NB4 (cell line): ENCODE measurements around the gene CA12.

Experiments
- DNase-seq: peaks from one replicate; pipeline ENCODE4 v3.0.0; 2010; ENCODE audit warnings: low read depth
- H3K4me3 ChIP-seq: one replicate; pipeline ENCODE4 v1.5.1; 2011; ENCODE audit warnings: mild to moderate bottlenecking, low read depth, low read length, moderate library complexity
- CTCF ChIP-seq: IDR thresholded peaks from one replicate; pipeline ENCODE4 v1.5.1; 2012; ENCODE audit warnings: low read depth, low read length
- MAX ChIP-seq: IDR thresholded peaks from 2 replicates; pipeline ENCODE4 v1.6.1; 2011; ENCODE audit warnings: low read depth, low read length
- MYC ChIP-seq: IDR thresholded peaks from 2 replicates; pipeline ENCODE4 v1.6.1; 2011; ENCODE audit warnings: low read depth, low read length
- POLR2A ChIP-seq: IDR thresholded peaks from 2 replicates; pipeline ENCODE4 v1.6.1; 2011; ENCODE audit warnings: mild to moderate bottlenecking; ENCODE audit not compliant: insufficient read length; ENCODE audit errors: extremely low read depth

Gene CA12

GRCh38 chr15:63396152-63396928 lies 14.7 kb upstream of the CA12 start:
- no peak overlapping the region for H3K4me3 ChIP-seq
- DNase-seq, result peak; percentile 23
- TF ChIP-seq MYC, result no peak
- TF ChIP-seq POLR2A, result no peak
- no peak for TF ChIP-seq MAX
- TF ChIP-seq CTCF, result no peak

- no peak for TF ChIP-seq POLR2A
- no peak for TF ChIP-seq MAX
- DNase-seq, result no peak
- no peak overlapping the region for H3K4me3 ChIP-seq
These were observed 14.1 kb upstream of the CA12 start for GRCh38 chr15:63395730-63396151.

GRCh38 chr15:63392361-63393009 lies 10.8 kb upstream of the CA12 start:
- no peak overlapping the region for H3K4me3 ChIP-seq
- peak; percentile 37 for DNase-seq
- no peak for TF ChIP-seq MAX

GRCh38 chr15:63391669-63392360 lies 10.2 kb upstream of the CA12 start:
- H3K4me3 ChIP-seq, result no peak overlapping the region
- TF ChIP-seq MAX (no peak), CTCF (no peak)
- no peak for DNase-seq

GRCh38 chr15:63390689-63391088 lies 9.0 kb upstream of the CA12 start:
- TF ChIP-seq CTCF (no peak), MAX (no peak), POLR2A (no peak), MYC (no peak)
- H3K4me3 ChIP-seq, result no peak overlapping the region
- DNase-seq, result no peak

- DNase-seq, result no peak
- no peak overlapping the region for H3K4me3 ChIP-seq
- TF ChIP-seq POLR2A (no peak), CTCF (no peak), MYC (no peak), MAX (no peak)
These were observed 8.4 kb upstream of the CA12 start for GRCh38 chr15:63389902-63390670.
